NCI-H2029 (cell line): ENCODE results near the gene ZNF366.

Experiments used
- DNase-seq: peaks from one replicate; lab custom pipeline; 2025; lab: John Stamatoyannopoulos, UW

Gene ZNF366

GRCh38 chr5:72518001-72518683, 10.9 kb upstream of the ZNF366 start:
- no peak for DNase-seq

- DNase-seq, result no peak
Observed at GRCh38 chr5:72516916-72517315, 9.7 kb upstream of the ZNF366 start.

- DNase-seq, result peak; percentile 82
Observed at GRCh38 chr5:72515211-72515610, 8.0 kb upstream of the ZNF366 start.

GRCh38 chr5:72512593-72512860, 5.3 kb upstream of the ZNF366 start:
- DNase-seq, result no peak

GRCh38 chr5:72511774-72512592, 4.8 kb upstream of the ZNF366 start:
- no peak for DNase-seq

GRCh38 chr5:72511366-72511765, 4.2 kb upstream of the ZNF366 start:
- DNase-seq, result no peak

GRCh38 chr5:72510610-72511181, 3.5 kb upstream of the ZNF366 start:
- no peak for DNase-seq

GRCh38 chr5:72509401-72509800, 2.2 kb upstream of the ZNF366 start:
- no peak for DNase-seq

GRCh38 chr5:72508241-72509170, 1.3 kb upstream of the ZNF366 start:
- no peak for DNase-seq

- DNase-seq, result no peak
Observed at GRCh38 chr5:72507907-72508238, 663 bp upstream of the ZNF366 start.

- no peak for DNase-seq
Observed at GRCh38 chr5:72506158-72506549, 1.1 kb downstream of the ZNF366 start.

GRCh38 chr5:72505539-72506157, 1.6 kb downstream of the ZNF366 start:
- no peak for DNase-seq

- DNase-seq, result no peak
Observed at GRCh38 chr5:72505016-72505415, 2.2 kb downstream of the ZNF366 start.

GRCh38 chr5:72503888-72504491, 3.2 kb downstream of the ZNF366 start:
- DNase-seq, result no peak

GRCh38 chr5:72501488-72501887, 5.7 kb downstream of the ZNF366 start:
- no peak for DNase-seq

GRCh38 chr5:72499730-72500129, 7.5 kb downstream of the ZNF366 start:
- no peak for DNase-seq

- no peak for DNase-seq
Observed at GRCh38 chr5:72499090-72499489, 8.1 kb downstream of the ZNF366 start.

GRCh38 chr5:72498284-72498683, 8.9 kb downstream of the ZNF366 start:
- no peak for DNase-seq

- no peak for DNase-seq
Observed at GRCh38 chr5:72497823-72498222, 9.4 kb downstream of the ZNF366 start.

GRCh38 chr5:72495410-72495809, 11.8 kb downstream of the ZNF366 start:
- no peak for DNase-seq

- DNase-seq, result no peak
Observed at GRCh38 chr5:72494623-72495124, 12.5 kb downstream of the ZNF366 start.
